HCT116 (cell line): ENCODE data around the gene WDR37. TPM values are rescaled to one million over a fixed set of nuclear protein-coding genes. Genes with fewer than 3 reads are reported as not detected.

Experiments
- ATAC-seq: fragments of 200-7000 bp; cut with Tn5 transposase; 2 replicates; pipeline ENCODE4 v1.9.1; 2020; ENCODE audit warnings: mild to moderate bottlenecking, moderate library complexity
- BruUV-seq: library from RNA; stranded (reverse); fragments of 400-500 nt; replicated peaks from 2 replicates; lab custom pipeline; 2021; lab: Mats Ljungman, UMichigan
- CTCF ChIA-PET: fragments of 300-600 bp; sonication (Branson Sonifier 250); formaldehyde crosslinking; loops from one replicate; lab custom pipeline; 2021; ENCODE audit warnings: antibody characterized with exemption; lab: Charles Lee
- POLR2A ChIA-PET: fragments of 300-600, 350-600 bp; sonication (Branson Sonifier 250); formaldehyde crosslinking; loops from one replicate; lab custom pipeline; 2021; ENCODE audit warnings: antibody characterized with exemption; lab: Charles Lee
- RAD21 ChIA-PET, 2 experiments: fragments of 300-600 bp; sonication (Branson Sonifier 250); formaldehyde crosslinking; loops; one replicate each; lab custom pipeline; 2023; ENCODE audit warnings: low total read pairs in 2 of 2; ENCODE audit not compliant: uncharacterized antibody in 2 of 2, unreplicated experiment in 2 of 2, low non-redundant PET in 1 of 2; lab: Charles Lee
- DNase-seq: peaks from one replicate; pipeline ENCODE4 v3.0.0-alpha.2; 2010; ENCODE audit warnings: low read depth, low spot score
- H2AFZ ChIP-seq: fragments of 200-600 bp; shearing (Covaris generic), sonication (generic); 2 replicates; pipeline ENCODE4 v1.6.1; 2017; ENCODE audit warnings: low read depth, mixed run types, mixed read lengths, antibody characterized with exemption, low read length; ENCODE audit not compliant: poor library complexity, severe bottlenecking
- H3K27ac ChIP-seq: 2 replicates; pipeline ENCODE4 v1.5.1; 2012; ENCODE audit warnings: low read depth, low read length
- H3K27me3 ChIP-seq: fragments of 200-600 bp; sonication (generic); 2 replicates; pipeline ENCODE4 v1.6.1; 2016; ENCODE audit warnings: mixed run types, low read length, mixed read lengths; ENCODE audit not compliant: insufficient read depth
- H3K36me3 ChIP-seq, 2 experiments: fragments of 200-500 bp in 1 of 2; fragments of 200-600 bp in 1 of 2; sonication (Bioruptor generic) in 1 of 2; sonication (generic) in 1 of 2; 2 replicates each; pipeline versions ENCODE4 v1.5.1 to v1.6.1; 2014 to 2016; ENCODE audit warnings: low read length in 2 of 2, inconsistent platforms in 1 of 2, mixed read lengths in 1 of 2, mixed run types in 1 of 2; ENCODE audit not compliant: insufficient read depth in 2 of 2, control insufficient read depth in 1 of 2
- H3K4me1 ChIP-seq, 2 experiments: fragments of 200-600 bp in 1 of 2; sonication (generic) in 1 of 2; 2 replicates each; pipeline versions ENCODE4 v1.5.1 to v1.6.1; 2012 to 2017; ENCODE audit warnings: low read length in 2 of 2, inconsistent platforms in 1 of 2, mild to moderate bottlenecking in 1 of 2, mixed read lengths in 1 of 2, mixed run types in 1 of 2, moderate library complexity in 1 of 2; ENCODE audit not compliant: insufficient read depth in 2 of 2, control insufficient read depth in 1 of 2
- H3K4me2 ChIP-seq: fragments of 200-600 bp; sonication (generic); 2 replicates; pipeline ENCODE4 v1.6.1; 2017; ENCODE audit warnings: mixed run types, low read length, mixed read lengths
- H3K4me3 ChIP-seq, 2 experiments: fragments of 200-600 bp in 1 of 2; sonication (generic) in 1 of 2; replicated peaks in 1 of 2; 2 replicates each; pipeline ENCODE4 v1.5.1; 2011 to 2016; ENCODE audit warnings: low read length in 2 of 2, control low read depth in 1 of 2, low read depth in 1 of 2, mild to moderate bottlenecking in 1 of 2, mixed read lengths in 1 of 2, mixed run types in 1 of 2
- H3K79me2 ChIP-seq: fragments of 200-600 bp; sonication (generic); 2 replicates; pipeline ENCODE4 v1.6.1; 2017; ENCODE audit warnings: mild to moderate bottlenecking, mixed run types, low read length, moderate library complexity, mixed read lengths; ENCODE audit not compliant: insufficient read depth
- H3K9ac ChIP-seq: fragments of 200-600 bp; sonication (generic); 2 replicates; pipeline ENCODE4 v1.6.1; 2016; ENCODE audit warnings: low read length, mixed read lengths
- H3K9me2 ChIP-seq: fragments of 200-600 bp; sonication (generic), shearing (Covaris generic); 2 replicates; pipeline ENCODE4 v1.6.1; 2017; ENCODE audit warnings: mixed run types, mild to moderate bottlenecking, moderate library complexity; ENCODE audit not compliant: insufficient read depth
- H3K9me3 ChIP-seq, 2 experiments: fragments of 200-500 bp in 1 of 2; fragments of 200-600 bp in 1 of 2; sonication (Bioruptor generic) in 1 of 2; sonication (generic) in 1 of 2; 2 replicates each; pipeline ENCODE4 v1.6.1; 2014 to 2017; ENCODE audit warnings: low read length in 2 of 2, mixed read lengths in 2 of 2, inconsistent platforms in 1 of 2, low read depth in 1 of 2, mild to moderate bottlenecking in 1 of 2, mixed run types in 1 of 2, moderate library complexity in 1 of 2; ENCODE audit not compliant: control insufficient read depth in 1 of 2, insufficient read depth in 1 of 2
- H4K20me1 ChIP-seq: fragments of 200-600 bp; sonication (generic), shearing (Covaris generic); 2 replicates; pipeline ENCODE4 v1.6.1; 2017; ENCODE audit warnings: mixed run types, mild to moderate bottlenecking, moderate library complexity; ENCODE audit not compliant: insufficient read depth
- CBX3 ChIP-seq: IDR thresholded peaks from 2 replicates; pipeline ENCODE4 v1.6.1; 2012; ENCODE audit warnings: low read depth
- CTCF ChIP-seq, 3 experiments: fragments of 200-600 bp in 1 of 3; sonication (generic) in 1 of 3; IDR thresholded peaks in 2 of 3; conservative IDR thresholded peaks in 1 of 3; 2 replicates each; pipeline ENCODE4 v1.5.1; 2012 to 2017; ENCODE audit warnings: low read depth in 2 of 3, low read length in 2 of 3, antibody characterized with exemption in 1 of 3, borderline replicate concordance in 1 of 3, control low read depth in 1 of 3, mild to moderate bottlenecking in 1 of 3, mixed read lengths in 1 of 3, mixed run types in 1 of 3, moderate library complexity in 1 of 3; ENCODE audit not compliant: insufficient read depth in 1 of 3
- EGR1 ChIP-seq: IDR thresholded peaks from 2 replicates; pipeline ENCODE4 v1.6.1; 2012; ENCODE audit warnings: low read depth
- EZH2 ChIP-seq: fragments of 200-600 bp; sonication (generic); IDR thresholded peaks from 2 replicates; pipeline ENCODE4 v1.6.1; 2017; ENCODE audit warnings: antibody characterized with exemption, mixed run types
- EZH2phosphoT487 ChIP-seq: fragments of 200-600 bp; IDR thresholded peaks from 2 replicates; pipeline ENCODE4 v1.6.1; 2018; ENCODE audit warnings: antibody characterized with exemption, borderline replicate concordance
- POLR2AphosphoS5 ChIP-seq: IDR thresholded peaks from 2 replicates; pipeline ENCODE4 v1.6.1; 2011; ENCODE audit warnings: mild to moderate bottlenecking, low read depth, low read length, moderate library complexity
- RAD21 ChIP-seq: IDR thresholded peaks from 2 replicates; pipeline ENCODE4 v1.6.1; 2012; ENCODE audit warnings: low read depth, mild to moderate bottlenecking
- REST ChIP-seq: IDR thresholded peaks from 2 replicates; pipeline ENCODE4 v1.6.1; 2012; ENCODE audit warnings: low read depth
- SIN3A ChIP-seq: IDR thresholded peaks from 2 replicates; pipeline ENCODE4 v1.6.1; 2012; ENCODE audit warnings: low read depth
- SP1 ChIP-seq: IDR thresholded peaks from 2 replicates; pipeline ENCODE4 v1.6.1; 2012; ENCODE audit warnings: low read depth
- SRF ChIP-seq: IDR thresholded peaks from 2 replicates; pipeline ENCODE4 v1.6.1; 2012; ENCODE audit warnings: low read depth
- TCF7L2 ChIP-seq: IDR thresholded peaks from 2 replicates; pipeline ENCODE4 v1.7.0; 2011; ENCODE audit warnings: borderline replicate concordance, inconsistent platforms; ENCODE audit not compliant: insufficient read depth, insufficient read length; ENCODE audit errors: extremely low read depth
- intact Hi-C: fragments of 100-400 bp; cut with micrococcal nuclease; formaldehyde crosslinking; loops from 2 replicates; pipeline ENCODE4 v1.10.0; 2022
- total RNA-seq: library from RNA; stranded (reverse); gene quantifications from one replicate; pipeline ENCODE4 v1.2.1, GENCODE V29; 2021; ENCODE audit not compliant: unreplicated experiment
- TF ChIP-seq, protein P1 (sequence below): IDR thresholded peaks from 2 replicates; pipeline ENCODE4 v1.6.1; 2012

The WDR37 gene
- total RNA-seq, 1 experiment from 2014 or later: 9.1 TPM

DNA sequence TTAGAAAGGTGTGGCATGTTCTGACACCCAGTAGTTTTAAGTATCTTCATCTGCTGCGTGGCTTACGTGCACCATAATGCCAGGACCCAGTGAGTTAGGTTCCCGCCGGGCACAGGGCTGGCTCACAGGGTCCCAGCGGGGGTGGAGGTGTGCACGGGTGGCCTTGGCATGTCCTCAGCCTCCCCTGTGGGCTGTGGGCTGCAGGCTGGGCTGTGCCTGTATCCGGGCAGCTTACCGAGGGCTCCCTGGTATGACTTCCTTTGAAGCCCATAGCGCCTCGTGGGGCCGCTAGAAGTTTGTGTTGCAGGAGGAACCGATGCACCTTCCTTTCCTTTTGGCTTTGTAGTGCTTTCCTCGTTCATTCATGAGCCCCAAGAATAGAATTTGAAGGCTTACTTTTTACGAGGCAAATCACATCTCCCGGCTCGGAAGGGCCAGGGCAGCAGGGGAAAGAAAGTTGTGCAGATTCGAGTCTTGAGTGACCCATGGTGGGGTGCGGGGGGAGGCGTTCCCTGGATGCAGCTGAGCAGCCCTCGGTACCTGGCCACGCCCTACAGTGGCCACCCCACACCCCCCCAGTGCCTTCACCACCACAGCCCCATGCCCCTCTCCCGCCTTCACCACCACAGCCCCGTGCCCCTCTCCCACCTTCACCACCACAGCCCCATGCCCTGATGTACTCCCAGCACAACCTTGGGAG, 113.2 kb downstream of the WDR37 start (continued):
- TF ChIP-seq CBX3 (no peak), SIN3A (no peak), CTCF (IDR thresholded peaks at IDR 0.05 in 2 of 3, conservative IDR thresholded peaks at IDR 0.05 in 1 of 3; ENCODE audit: borderline replicate concordance in 1 of 3, insufficient read depth in 1 of 3, low read depth in 2 of 3, low read length in 2 of 3) (no peak)
- TF ChIP-seq, protein P1, sequence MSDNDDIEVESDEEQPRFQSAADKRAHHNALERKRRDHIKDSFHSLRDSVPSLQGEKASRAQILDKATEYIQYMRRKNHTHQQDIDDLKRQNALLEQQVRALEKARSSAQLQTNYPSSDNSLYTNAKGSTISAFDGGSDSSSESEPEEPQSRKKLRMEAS: no peak
- TF ChIP-seq, all 23 proteins: peak for 0

GRCh38 chr10:1169981-1170866, 114.0 kb downstream of the WDR37 start:
- H3K27ac ChIP-seq: no peak overlapping the region
- H3K27me3 ChIP-seq: peaks cover 23% of the 10 kb centered on the region
- H3K36me3 ChIP-seq: no peaks in the 10 kb centered on the region
- RAD21 ChIA-PET: no interaction called here
- no peaks in the 10 kb centered on the region for H4K20me1 ChIP-seq
- H3K4me3 ChIP-seq: no peak overlapping the region
- intact Hi-C loops: no loop called here
- no peaks in the 10 kb centered on the region for H3K4me1 ChIP-seq
- H2AFZ ChIP-seq: no peak overlapping the region
- no peaks in the 10 kb centered on the region for H3K9me2 ChIP-seq
- POLR2A ChIA-PET: no interaction called here
- BruUV-seq: no TSS peak
- DNase-seq (no peak), ATAC-seq (no peak)
- H3K9ac ChIP-seq: no peak overlapping the region
- H3K9me3 ChIP-seq: no peaks in the 10 kb centered on the region
- H3K4me2 ChIP-seq: no peak overlapping the region
- CTCF ChIA-PET: no interaction called here
- H3K79me2 ChIP-seq: no peaks in the 10 kb centered on the region
- TF ChIP-seq REST (no peak), CTCF (IDR thresholded peaks at IDR 0.05 in 2 of 3, conservative IDR thresholded peaks at IDR 0.05 in 1 of 3; ENCODE audit: borderline replicate concordance in 1 of 3, insufficient read depth in 1 of 3, low read depth in 2 of 3, low read length in 2 of 3) (no peak), EZH2phosphoT487 (no peak), EZH2 (no peak), RAD21 (no peak), POLR2AphosphoS5 (no peak), EGR1 (no peak), TCF7L2 (no peak), CBX3 (no peak), SRF (no peak), SP1 (no peak)
